Esophagus squamous epithelium (tissue), 4 donors: ENCODE data around the gene SCAMP3.

Source experiments
- POLR2A ChIP-seq, 4 donors: fragments of 450-650 bp; IDR thresholded peaks; one replicate each; pipeline ENCODE4 v1.6.1; 2017; ENCODE audit warnings: antibody characterized with exemption in 4 of 4, mild to moderate bottlenecking in 4 of 4, moderate library complexity in 3 of 4
- TF ChIP-seq, protein P1 (sequence below), 6 experiments: fragments of 450-650 bp in 4 of 6; fragments of 200-600 bp in 2 of 6; sonication (generic) in 2 of 6; IDR thresholded peaks; one replicate each; pipeline ENCODE4 v1.5.1; 2016 to 2019; ENCODE audit warnings: antibody characterized with exemption in 6 of 6, mild to moderate bottlenecking in 4 of 6, moderate library complexity in 4 of 6

DNA sequence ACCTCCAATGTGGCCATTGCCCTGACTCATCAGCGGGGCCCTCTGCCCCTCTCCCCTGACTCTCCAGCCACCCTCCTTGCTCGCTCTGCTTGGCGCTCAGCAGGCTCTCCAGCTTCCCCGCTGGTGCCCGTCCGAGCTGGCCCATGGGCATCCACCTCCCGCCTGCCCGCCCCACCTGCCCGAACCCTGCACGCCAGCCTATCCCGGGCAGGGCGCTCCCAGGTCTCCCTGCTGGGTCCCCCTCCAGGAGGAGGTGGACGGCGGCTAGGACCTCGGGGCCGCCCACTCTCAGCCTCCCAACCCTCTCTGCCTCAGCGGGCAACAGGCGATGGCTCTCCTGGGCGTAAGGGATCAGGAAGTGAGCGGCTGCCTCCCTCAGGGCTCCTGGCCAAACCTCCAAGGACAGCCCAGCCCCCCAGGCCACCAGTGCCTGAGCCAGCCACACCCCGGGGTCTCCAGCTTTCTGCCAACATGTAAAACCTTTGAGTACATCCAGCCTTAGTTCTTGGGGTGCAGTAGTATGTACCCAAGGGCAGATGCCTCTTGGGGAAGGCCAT, 25.9 kb upstream of the SCAMP3 start:
- TF ChIP-seq, protein P1, sequence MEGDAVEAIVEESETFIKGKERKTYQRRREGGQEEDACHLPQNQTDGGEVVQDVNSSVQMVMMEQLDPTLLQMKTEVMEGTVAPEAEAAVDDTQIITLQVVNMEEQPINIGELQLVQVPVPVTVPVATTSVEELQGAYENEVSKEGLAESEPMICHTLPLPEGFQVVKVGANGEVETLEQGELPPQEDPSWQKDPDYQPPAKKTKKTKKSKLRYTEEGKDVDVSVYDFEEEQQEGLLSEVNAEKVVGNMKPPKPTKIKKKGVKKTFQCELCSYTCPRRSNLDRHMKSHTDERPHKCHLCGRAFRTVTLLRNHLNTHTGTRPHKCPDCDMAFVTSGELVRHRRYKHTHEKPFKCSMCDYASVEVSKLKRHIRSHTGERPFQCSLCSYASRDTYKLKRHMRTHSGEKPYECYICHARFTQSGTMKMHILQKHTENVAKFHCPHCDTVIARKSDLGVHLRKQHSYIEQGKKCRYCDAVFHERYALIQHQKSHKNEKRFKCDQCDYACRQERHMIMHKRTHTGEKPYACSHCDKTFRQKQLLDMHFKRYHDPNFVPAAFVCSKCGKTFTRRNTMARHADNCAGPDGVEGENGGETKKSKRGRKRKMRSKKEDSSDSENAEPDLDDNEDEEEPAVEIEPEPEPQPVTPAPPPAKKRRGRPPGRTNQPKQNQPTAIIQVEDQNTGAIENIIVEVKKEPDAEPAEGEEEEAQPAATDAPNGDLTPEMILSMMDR (IDR thresholded peaks at IDR 0.05) = no peak
- no peak for TF ChIP-seq POLR2A (IDR thresholded peaks at IDR 0.05)
